Spinal cord (tissue), 10 donors: ENCODE data around the gene ARHGAP23. TPM values are rescaled to one million over a fixed set of nuclear protein-coding genes. Genes with fewer than 3 reads are reported as not detected.

Experiments used
- DNase-seq, 6 donors: peaks; one replicate each; pipeline versions ENCODE4 v3.0.0 to v3.0.0-alpha.2; 2013 to 2015; ENCODE audit warnings: low spot score in 6 of 6, low read depth in 4 of 6
- H3K27ac ChIP-seq: one replicate; pipeline ENCODE4 v1.5.1; 2013; ENCODE audit warnings: low read depth, low read length, control low read depth
- H3K27me3 ChIP-seq: one replicate; pipeline ENCODE4 v1.6.1; 2013; ENCODE audit warnings: low read length; ENCODE audit not compliant: control insufficient read depth, insufficient read depth
- H3K36me3 ChIP-seq: one replicate; pipeline ENCODE4 v1.6.1; 2013; ENCODE audit warnings: low read length; ENCODE audit not compliant: control insufficient read depth, insufficient read depth
- H3K4me1 ChIP-seq: one replicate; pipeline ENCODE4 v1.6.1; 2013; ENCODE audit warnings: low read length; ENCODE audit not compliant: control insufficient read depth, insufficient read depth
- H3K4me3 ChIP-seq: one replicate; pipeline ENCODE4 v1.5.1; 2013; ENCODE audit warnings: low read depth, low read length, control low read depth
- H3K9me3 ChIP-seq: one replicate; pipeline ENCODE4 v1.6.1; 2013; ENCODE audit warnings: low read length; ENCODE audit not compliant: control insufficient read depth, insufficient read depth
- WGBS: methylation state at CpG from one replicate; pipeline ENCODE4 v1.1.5; 2013; ENCODE audit warnings: missing lambda C conversion rate; ENCODE audit not compliant: insufficient coverage; 5-methylcytosine and 5-hydroxymethylcytosine counted together
- long read RNA-seq, 4 donors: transcript quantifications; one replicate each; lab custom pipeline, GENCODE V29; 2026
- polyA plus RNA-seq, 2 donors: library from polyadenylated mRNA; unstranded; fragments of 120-200 nt; gene quantifications; one replicate each; pipeline ENCODE4 v1.2.1, GENCODE V29; 2013; ENCODE audit not compliant: insufficient read length in 2 of 2
- total RNA-seq, 2 donors: library from RNA; depleted of rRNA in 1 of 2; stranded (reverse); fragments of 120-200 nt in 1 of 2; fragments of >200 nt in 1 of 2; gene quantifications; one replicate each; pipeline versions ENCODE4 v1.2.3 to v1.2.4, GENCODE V29; 2013 to 2014
- donor health status: healthy.

ARHGAP23 gene, protein sequence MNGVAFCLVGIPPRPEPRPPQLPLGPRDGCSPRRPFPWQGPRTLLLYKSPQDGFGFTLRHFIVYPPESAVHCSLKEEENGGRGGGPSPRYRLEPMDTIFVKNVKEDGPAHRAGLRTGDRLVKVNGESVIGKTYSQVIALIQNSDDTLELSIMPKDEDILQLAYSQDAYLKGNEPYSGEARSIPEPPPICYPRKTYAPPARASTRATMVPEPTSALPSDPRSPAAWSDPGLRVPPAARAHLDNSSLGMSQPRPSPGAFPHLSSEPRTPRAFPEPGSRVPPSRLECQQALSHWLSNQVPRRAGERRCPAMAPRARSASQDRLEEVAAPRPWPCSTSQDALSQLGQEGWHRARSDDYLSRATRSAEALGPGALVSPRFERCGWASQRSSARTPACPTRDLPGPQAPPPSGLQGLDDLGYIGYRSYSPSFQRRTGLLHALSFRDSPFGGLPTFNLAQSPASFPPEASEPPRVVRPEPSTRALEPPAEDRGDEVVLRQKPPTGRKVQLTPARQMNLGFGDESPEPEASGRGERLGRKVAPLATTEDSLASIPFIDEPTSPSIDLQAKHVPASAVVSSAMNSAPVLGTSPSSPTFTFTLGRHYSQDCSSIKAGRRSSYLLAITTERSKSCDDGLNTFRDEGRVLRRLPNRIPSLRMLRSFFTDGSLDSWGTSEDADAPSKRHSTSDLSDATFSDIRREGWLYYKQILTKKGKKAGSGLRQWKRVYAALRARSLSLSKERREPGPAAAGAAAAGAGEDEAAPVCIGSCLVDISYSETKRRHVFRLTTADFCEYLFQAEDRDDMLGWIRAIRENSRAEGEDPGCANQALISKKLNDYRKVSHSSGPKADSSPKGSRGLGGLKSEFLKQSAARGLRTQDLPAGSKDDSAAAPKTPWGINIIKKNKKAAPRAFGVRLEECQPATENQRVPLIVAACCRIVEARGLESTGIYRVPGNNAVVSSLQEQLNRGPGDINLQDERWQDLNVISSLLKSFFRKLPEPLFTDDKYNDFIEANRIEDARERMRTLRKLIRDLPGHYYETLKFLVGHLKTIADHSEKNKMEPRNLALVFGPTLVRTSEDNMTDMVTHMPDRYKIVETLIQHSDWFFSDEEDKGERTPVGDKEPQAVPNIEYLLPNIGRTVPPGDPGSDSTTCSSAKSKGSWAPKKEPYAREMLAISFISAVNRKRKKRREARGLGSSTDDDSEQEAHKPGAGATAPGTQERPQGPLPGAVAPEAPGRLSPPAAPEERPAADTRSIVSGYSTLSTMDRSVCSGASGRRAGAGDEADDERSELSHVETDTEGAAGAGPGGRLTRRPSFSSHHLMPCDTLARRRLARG (N-terminal part only)
- 10 to 100 TPM; 49.0 to 52.6 TPM for total RNA-seq
- 10 to 100 TPM; 68.9 to 88.0 TPM for polyA plus RNA-seq
- long read RNA-seq, donor 1, partial matches to known transcripts: 0 of 2 reads
- long read RNA-seq, donor 1, other reads (novel, unspliced or antisense): 0 of 2 reads
- long read RNA-seq, donor 2: 0 reads
- long read RNA-seq, donor 3: 0 reads
- long read RNA-seq, donor 4: 0 reads

DNA sequence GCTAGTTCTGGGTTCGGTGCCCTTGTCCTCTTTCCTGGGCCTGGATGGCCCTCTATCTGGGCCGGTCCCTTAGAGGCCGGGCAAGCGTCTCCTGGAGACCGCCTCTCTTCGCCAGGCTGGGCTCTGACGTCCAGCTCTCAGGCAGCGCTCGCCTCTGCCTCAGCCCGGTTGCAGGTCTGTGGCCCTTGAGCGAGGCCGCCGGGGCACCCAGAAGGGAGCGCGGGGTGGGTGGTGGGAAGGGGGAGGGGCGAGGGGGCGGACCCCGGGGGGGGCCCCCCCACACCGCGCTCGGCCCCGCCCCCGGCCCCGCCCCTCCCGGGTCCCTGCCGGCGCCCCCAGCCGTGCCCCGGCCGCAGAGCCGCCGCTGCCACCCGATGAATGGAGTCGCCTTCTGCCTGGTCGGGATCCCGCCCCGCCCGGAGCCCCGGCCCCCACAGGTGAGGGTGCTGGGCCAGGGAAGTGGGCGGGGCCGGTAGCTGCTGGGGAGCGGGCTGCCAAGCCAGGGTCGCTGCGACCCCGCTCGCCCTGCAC, at the start of gene ARHGAP23:
TSS of gene ARHGAP23 (plus strand) at position 353 of the 531 bp plus-strand sequence. CDS start at position 375, 22 bp downstream.
- 0% methylated on average over 34 of the region's 46 CpGs for WGBS
- Histone ChIP-seq H3K9me3 (no peaks in the 10 kb centered on the region), H3K4me1 (peaks cover 77% of the 10 kb centered on the region), H3K36me3 (peaks cover 7% of the 10 kb centered on the region), H3K27ac (peak within 1 kb of the TSS; percentile 84), H3K4me3 (peak within 1 kb of the TSS; percentile 55), H3K27me3 (no peaks in the 10 kb centered on the region)
- DNase-seq: peak in 2 of 6 donors; percentile 61 to 74

DNA sequence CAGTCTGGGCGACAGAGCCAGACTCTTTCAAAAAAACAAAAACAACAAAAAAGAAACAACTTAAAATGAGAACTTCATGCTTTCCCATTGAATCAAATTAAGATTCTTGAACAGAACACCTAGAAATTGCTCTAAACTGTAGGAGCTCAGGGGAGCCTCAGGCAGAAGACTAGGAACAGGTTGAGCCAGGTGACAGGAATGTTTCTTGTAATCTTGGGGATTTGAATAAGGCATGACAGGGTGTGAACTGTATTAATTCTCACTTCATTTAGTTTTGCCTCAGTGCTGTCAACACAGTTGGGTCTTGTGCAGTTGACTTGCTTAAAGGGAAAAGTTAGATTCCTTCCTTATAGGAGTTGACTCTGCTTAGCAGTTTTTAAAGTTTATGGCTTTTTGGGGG, 48.8 kb upstream of the ARHGAP23 start:
- Histone ChIP-seq H3K36me3 (peaks cover 43% of the 10 kb centered on the region), H3K4me1 (no peaks in the 10 kb centered on the region), H3K27ac (no peak overlapping the region), H3K9me3 (no peaks in the 10 kb centered on the region), H3K27me3 (no peaks in the 10 kb centered on the region), H3K4me3 (no peak overlapping the region)
- no peak for DNase-seq
- 100% methylated on average over 1 of the region's 1 CpG for WGBS

DNA sequence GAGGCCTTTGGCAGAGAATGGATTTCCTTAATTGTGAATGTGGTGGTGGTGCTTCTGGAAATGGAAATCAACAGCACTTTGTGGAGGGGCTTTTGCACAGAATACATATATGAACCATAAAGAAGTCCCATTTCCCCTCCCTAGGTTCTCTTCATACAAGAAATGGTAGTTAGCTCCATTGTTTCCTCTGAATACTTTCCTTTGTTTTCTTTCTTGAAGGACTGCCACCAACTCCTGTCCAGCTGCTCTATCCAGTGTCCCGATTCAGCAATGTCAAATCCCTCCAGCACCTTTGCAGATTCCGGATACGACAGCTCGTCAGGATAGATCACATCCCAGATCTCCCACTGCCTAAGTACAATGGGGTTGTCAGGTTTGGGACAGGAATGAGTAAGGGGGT, 33.2 kb upstream of the ARHGAP23 start:
- no peaks in the 10 kb centered on the region for H3K27me3 ChIP-seq
- no peak overlapping the region for H3K4me3 ChIP-seq
- H3K27ac ChIP-seq: no peak overlapping the region
- H3K9me3 ChIP-seq: no peaks in the 10 kb centered on the region
- no peaks in the 10 kb centered on the region for H3K4me1 ChIP-seq
- DNase-seq: no peak
- H3K36me3 ChIP-seq: peaks cover 45% of the 10 kb centered on the region
- no CpG with 5 or more reads among the region's 4 CpGs for WGBS

DNA sequence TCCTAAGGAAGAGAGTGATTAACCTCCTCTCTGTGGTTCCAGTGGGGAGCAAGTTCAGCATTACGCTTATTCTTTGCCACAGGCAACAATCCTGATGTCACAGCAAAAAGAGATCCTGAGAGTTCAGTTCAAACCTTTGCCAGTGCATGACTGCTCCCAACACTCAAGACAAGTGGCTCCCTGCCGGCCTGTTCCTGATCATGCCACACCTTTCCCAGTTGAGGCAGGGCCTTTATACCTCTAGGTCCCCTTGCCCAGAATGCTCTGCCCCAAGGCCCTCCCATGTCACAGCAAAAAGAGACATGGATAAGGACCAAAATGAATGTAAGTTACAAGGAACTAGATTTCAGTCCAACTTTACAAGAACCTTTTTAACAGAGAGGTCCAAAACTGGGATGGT, 31.0 kb upstream of the ARHGAP23 start:
- Histone ChIP-seq H3K4me1 (no peaks in the 10 kb centered on the region), H3K4me3 (no peak overlapping the region), H3K27me3 (no peaks in the 10 kb centered on the region), H3K9me3 (no peaks in the 10 kb centered on the region), H3K36me3 (peaks cover 54% of the 10 kb centered on the region), H3K27ac (no peak overlapping the region)
- WGBS: 87% methylated on average over 2 of the region's 2 CpGs
- no peak for DNase-seq

DNA sequence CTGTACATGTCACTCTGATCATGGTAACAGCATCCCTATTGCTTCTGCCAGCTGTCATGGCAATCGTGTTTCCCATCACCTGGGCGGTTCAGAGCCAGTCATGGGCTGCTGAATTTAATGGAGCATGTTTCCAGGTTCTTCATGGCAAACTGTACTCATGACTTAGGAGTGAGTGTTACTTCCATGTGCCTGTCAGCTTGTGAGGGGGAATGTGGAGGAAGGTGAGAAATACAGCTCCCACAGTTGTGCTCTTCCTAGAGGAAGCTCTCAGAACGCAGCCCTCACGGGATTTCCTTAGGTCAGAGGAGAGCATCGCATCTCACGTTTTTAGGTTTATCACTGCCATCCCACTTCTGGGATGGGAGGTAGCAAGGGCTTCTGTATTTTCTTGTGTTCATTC, 28.0 kb upstream of the ARHGAP23 start:
- no peaks in the 10 kb centered on the region for H3K9me3 ChIP-seq
- H3K36me3 ChIP-seq: peaks cover 68% of the 10 kb centered on the region
- no peak overlapping the region for H3K27ac ChIP-seq
- H3K4me1 ChIP-seq: peaks cover 2% of the 10 kb centered on the region
- no peaks in the 10 kb centered on the region for H3K27me3 ChIP-seq
- DNase-seq: no peak
- whole genome bisulfite sequencing: 100% methylated on average over 2 of the region's 6 CpGs
- H3K4me3 ChIP-seq: no peak overlapping the region

DNA sequence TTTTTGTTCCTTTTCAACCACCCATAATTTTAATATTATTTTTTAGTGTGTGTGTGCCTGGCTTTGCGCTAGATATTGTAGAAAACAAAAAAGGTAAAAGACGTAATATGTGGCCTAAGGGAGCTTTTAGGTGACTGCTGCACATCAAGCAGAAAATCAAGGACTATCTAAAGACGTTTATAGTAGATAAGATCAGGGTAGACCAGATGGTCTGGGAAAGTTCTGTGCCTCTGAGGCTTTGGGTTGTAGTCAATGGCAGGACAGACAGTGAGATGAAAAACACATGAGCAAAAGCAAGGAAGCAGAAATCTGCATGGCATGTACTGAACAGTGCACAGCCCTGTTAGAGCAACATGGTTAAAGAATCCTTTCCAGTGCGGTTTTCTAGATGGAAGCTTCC, 26.8 kb upstream of the ARHGAP23 start:
- Histone ChIP-seq H3K36me3 (peaks cover 58% of the 10 kb centered on the region), H3K27ac (no peak overlapping the region), H3K27me3 (no peaks in the 10 kb centered on the region), H3K4me3 (no peak overlapping the region), H3K4me1 (peaks cover 2% of the 10 kb centered on the region), H3K9me3 (no peaks in the 10 kb centered on the region)
- WGBS: 84% methylated on average over 3 of the region's 4 CpGs
- DNase-seq: peak in 1 of 6 donors; percentile 15

DNA sequence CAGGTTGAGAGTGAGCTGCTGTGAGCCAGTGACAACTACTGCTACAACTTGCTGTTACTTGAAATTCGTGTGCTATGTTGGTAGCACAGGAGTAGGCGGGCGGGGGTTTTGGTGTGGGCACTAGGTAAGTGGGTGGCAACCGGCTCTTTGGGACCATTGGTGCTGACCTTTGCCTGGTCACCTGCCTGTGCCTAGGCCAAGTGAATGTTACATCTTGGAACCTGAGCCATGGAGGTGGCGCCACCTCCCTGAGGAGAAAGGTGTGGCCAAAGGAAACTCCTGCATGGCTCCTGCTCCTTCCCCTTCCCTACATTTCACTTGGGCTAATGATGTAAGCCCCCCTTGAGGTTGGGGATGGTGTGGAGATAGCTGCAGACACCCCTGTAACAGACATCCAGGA, 25.4 kb upstream of the ARHGAP23 start:
- peaks cover 51% of the 10 kb centered on the region for H3K36me3 ChIP-seq

DNA sequence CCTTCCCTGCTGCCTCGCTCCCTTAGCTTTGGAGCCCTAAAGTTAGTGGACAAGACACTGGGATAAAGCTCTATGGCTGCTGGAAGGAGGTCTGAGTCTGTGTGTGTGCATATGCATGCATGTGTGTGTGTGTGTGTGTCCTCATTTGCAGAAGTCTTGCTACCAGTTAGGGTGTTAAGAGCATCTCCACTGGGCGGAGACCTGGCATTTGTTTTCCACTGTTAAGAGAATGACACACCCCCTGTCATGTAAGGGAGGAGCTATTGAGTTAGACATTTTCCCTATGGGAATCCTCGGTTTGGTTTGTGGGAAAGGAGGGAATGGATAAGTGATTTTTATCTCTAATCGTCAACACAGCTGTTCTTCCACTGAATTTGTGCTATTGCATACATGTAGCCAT, 24.8 kb upstream of the ARHGAP23 start:
- WGBS: 80% methylated on average over 1 of the region's 4 CpGs
- Histone ChIP-seq H3K27ac (no peak overlapping the region), H3K9me3 (no peaks in the 10 kb centered on the region), H3K36me3 (peaks cover 46% of the 10 kb centered on the region), H3K4me1 (peaks cover 2% of the 10 kb centered on the region), H3K27me3 (no peaks in the 10 kb centered on the region), H3K4me3 (no peak overlapping the region)
- DNase-seq: peak in 1 of 6 donors; percentile 69

More for the DNA sequence above, 25.4 kb upstream of the ARHGAP23 start:
- H3K27ac ChIP-seq: no peak overlapping the region
- no peaks in the 10 kb centered on the region for H3K27me3 ChIP-seq
- peaks cover 2% of the 10 kb centered on the region for H3K4me1 ChIP-seq
- H3K9me3 ChIP-seq: no peaks in the 10 kb centered on the region
- WGBS: 93% methylated on average over 4 of the region's 5 CpGs
- H3K4me3 ChIP-seq: no peak overlapping the region
- DNase-seq: no peak
